Astrocyte (in vitro differentiated cells and primary cell): ENCODE data around the gene C6orf89. TPM values are rescaled to one million over a fixed set of nuclear protein-coding genes. Genes with fewer than 3 reads are reported as not detected.

Experiments
- DNase-seq: peaks from one replicate; pipeline ENCODE4 v3.0.0-alpha.2; 2010; ENCODE audit warnings: low read depth
- FAIRE-seq: peaks from 2 replicates; lab custom pipeline; 2011; peaks lifted over from hg19 to GRCh38; lab: Jason Lieb, UNC
- H2AFZ ChIP-seq: 2 replicates; pipeline ENCODE4 v1.6.0; 2012; ENCODE audit warnings: low read depth, low read length, inconsistent platforms
- H3K27ac ChIP-seq: 2 replicates; pipeline ENCODE4 v1.5.1; 2011; ENCODE audit warnings: low read depth, low read length, inconsistent platforms
- H3K27me3 ChIP-seq: 2 replicates; pipeline ENCODE4 v1.6.0; 2011; ENCODE audit warnings: low read length, inconsistent platforms; ENCODE audit not compliant: insufficient read depth
- H3K36me3 ChIP-seq: 2 replicates; pipeline ENCODE4 v1.5.1; 2011; ENCODE audit warnings: low read length, inconsistent platforms; ENCODE audit not compliant: insufficient read depth
- H3K4me1 ChIP-seq: 2 replicates; pipeline ENCODE4 v1.5.1; 2011; ENCODE audit warnings: low read length, inconsistent platforms; ENCODE audit not compliant: insufficient read depth
- H3K4me2 ChIP-seq: 2 replicates; pipeline ENCODE4 v1.6.0; 2012; ENCODE audit warnings: low read length, inconsistent platforms
- H3K4me3 ChIP-seq: 2 replicates; pipeline ENCODE4 v1.5.1; 2011; ENCODE audit warnings: low read depth, mild to moderate bottlenecking, low read length, inconsistent platforms; ENCODE audit not compliant: insufficient read depth
- H3K79me2 ChIP-seq: 2 replicates; pipeline ENCODE4 v1.6.0; 2012; ENCODE audit warnings: mild to moderate bottlenecking, low read length, inconsistent platforms; ENCODE audit not compliant: insufficient read depth
- H3K9ac ChIP-seq: 2 replicates; pipeline ENCODE4 v1.6.0; 2012; ENCODE audit warnings: mild to moderate bottlenecking, low read length, inconsistent platforms
- H3K9me3 ChIP-seq: 2 replicates; pipeline ENCODE4 v1.5.1; 2012; ENCODE audit warnings: low read depth, mild to moderate bottlenecking, low read length, inconsistent platforms; ENCODE audit not compliant: insufficient read depth
- H4K20me1 ChIP-seq: 2 replicates; pipeline ENCODE4 v1.6.0; 2012; ENCODE audit warnings: low read length, inconsistent platforms; ENCODE audit not compliant: insufficient read depth
- H3K27ac Mint-ChIP-seq: one replicate; pipeline ENCODE4 v1.8.0; 2021; ENCODE audit warnings: mild to moderate bottlenecking, mixed read lengths; ENCODE audit not compliant: unreplicated experiment
- H3K27me3 Mint-ChIP-seq: one replicate; pipeline ENCODE4 v1.8.0; 2021; ENCODE audit warnings: low read depth, mixed read lengths; ENCODE audit not compliant: unreplicated experiment
- H3K36me3 Mint-ChIP-seq: one replicate; pipeline ENCODE4 v1.8.0; 2021; ENCODE audit warnings: low read depth, mixed read lengths; ENCODE audit not compliant: unreplicated experiment
- H3K4me1 Mint-ChIP-seq: one replicate; pipeline ENCODE4 v1.8.0; 2021; ENCODE audit warnings: low read depth, mixed read lengths; ENCODE audit not compliant: unreplicated experiment
- H3K4me3 Mint-ChIP-seq: one replicate; pipeline ENCODE4 v1.8.0; 2021; ENCODE audit warnings: mild to moderate bottlenecking, moderate library complexity, mixed read lengths; ENCODE audit not compliant: unreplicated experiment
- H3K9me3 Mint-ChIP-seq: one replicate; pipeline ENCODE4 v1.8.0; 2021; ENCODE audit warnings: mild to moderate bottlenecking, mixed read lengths; ENCODE audit not compliant: unreplicated experiment
- CTCF ChIP-seq: IDR thresholded peaks from 2 replicates; pipeline ENCODE4 v1.5.1; 2011; ENCODE audit warnings: low read depth, mild to moderate bottlenecking, inconsistent platforms, low read length, moderate library complexity; ENCODE audit not compliant: insufficient read depth
- EZH2 ChIP-seq: IDR thresholded peaks from 2 replicates; pipeline ENCODE4 v1.6.1; 2012; ENCODE audit warnings: mild to moderate bottlenecking, low read length, inconsistent platforms; ENCODE audit not compliant: insufficient read depth
- total RNA-seq: library from RNA; stranded (reverse); gene quantifications from 2 replicates; pipeline ENCODE4 v1.2.1, GENCODE V29; 2021

C6orf89 gene
- total RNA-seq, 1 donor from 2014 or later, result 37.8 TPM

- Mint-ChIP-seq H3K9me3 (no peaks in the 10 kb centered on the region), H3K36me3 (peaks cover 12% of the 10 kb centered on the region), H3K27ac (peak overlapping the region; percentile 26), H3K4me3 (no peak overlapping the region), H3K27me3 (no peaks in the 10 kb centered on the region), H3K4me1 (peaks cover 48% of the 10 kb centered on the region)
- Histone ChIP-seq H3K4me3 (no peak overlapping the region), H3K4me1 (peaks cover 20% of the 10 kb centered on the region), H3K27ac (no peak overlapping the region), H3K36me3 (peaks cover 9% of the 10 kb centered on the region), H3K27me3 (no peaks in the 10 kb centered on the region), H3K9ac (no peak overlapping the region), H3K9me3 (no peaks in the 10 kb centered on the region), H2AFZ (no peak overlapping the region), H4K20me1 (peaks cover 49% of the 10 kb centered on the region), H3K79me2 (no peaks in the 10 kb centered on the region), H3K4me2 (no peak overlapping the region)
- TF ChIP-seq EZH2 (no peak), CTCF (no peak)
- no peak for DNase-seq
- no peak for FAIRE-seq
These were observed 28.6 kb downstream of the C6orf89 start for GRCh38 chr6:36914227-36914794.

GRCh38 chr6:36915599-36915998 lies 29.8 kb downstream of the C6orf89 start:
- Mint-ChIP-seq H3K36me3 (peaks cover 16% of the 10 kb centered on the region), H3K27ac (peak overlapping the region; percentile 89), H3K4me1 (peaks cover 52% of the 10 kb centered on the region), H3K27me3 (no peaks in the 10 kb centered on the region), H3K9me3 (no peaks in the 10 kb centered on the region), H3K4me3 (peak overlapping the region; percentile 13)
- Histone ChIP-seq H2AFZ (no peak overlapping the region), H3K4me1 (peaks cover 20% of the 10 kb centered on the region), H3K36me3 (peaks cover 14% of the 10 kb centered on the region), H3K9ac (no peak overlapping the region), H3K4me3 (no peak overlapping the region), H3K79me2 (no peaks in the 10 kb centered on the region), H3K9me3 (no peaks in the 10 kb centered on the region), H3K27ac (no peak overlapping the region), H4K20me1 (peaks cover 45% of the 10 kb centered on the region), H3K4me2 (no peak overlapping the region), H3K27me3 (no peaks in the 10 kb centered on the region)
- DNase-seq, result no peak
- TF ChIP-seq CTCF, result no peak
- TF ChIP-seq EZH2, result no peak
- no peak for FAIRE-seq

GRCh38 chr6:36916126-36916525 lies 30.4 kb downstream of the C6orf89 start:
- H3K36me3 ChIP-seq, result peaks cover 14% of the 10 kb centered on the region
- H3K4me1 Mint-ChIP-seq, result peaks cover 52% of the 10 kb centered on the region
- H3K4me3 Mint-ChIP-seq, result peak overlapping the region; percentile 13

More at GRCh38 chr6:36916126-36916525, 30.4 kb downstream of the C6orf89 start:
- H3K27ac ChIP-seq, result no peak overlapping the region
- no peak for DNase-seq
- no peaks in the 10 kb centered on the region for H3K9me3 Mint-ChIP-seq
- no peaks in the 10 kb centered on the region for H3K79me2 ChIP-seq
- no peaks in the 10 kb centered on the region for H3K9me3 ChIP-seq
- peaks cover 16% of the 10 kb centered on the region for H3K36me3 Mint-ChIP-seq
- TF ChIP-seq CTCF, result no peak
- TF ChIP-seq EZH2, result no peak
- no peaks in the 10 kb centered on the region for H3K27me3 Mint-ChIP-seq
- peak overlapping the region; percentile 89 for H3K27ac Mint-ChIP-seq
- peaks cover 20% of the 10 kb centered on the region for H3K4me1 ChIP-seq
- H3K27me3 ChIP-seq, result no peaks in the 10 kb centered on the region
- no peak for FAIRE-seq
- H3K9ac ChIP-seq, result no peak overlapping the region
- H2AFZ ChIP-seq, result no peak overlapping the region
- H3K4me2 ChIP-seq, result no peak overlapping the region
- H3K4me3 ChIP-seq, result no peak overlapping the region
- peaks cover 44% of the 10 kb centered on the region for H4K20me1 ChIP-seq
